ENCODE measurements around the gene UCK2.

The UCK2 gene

DNA sequence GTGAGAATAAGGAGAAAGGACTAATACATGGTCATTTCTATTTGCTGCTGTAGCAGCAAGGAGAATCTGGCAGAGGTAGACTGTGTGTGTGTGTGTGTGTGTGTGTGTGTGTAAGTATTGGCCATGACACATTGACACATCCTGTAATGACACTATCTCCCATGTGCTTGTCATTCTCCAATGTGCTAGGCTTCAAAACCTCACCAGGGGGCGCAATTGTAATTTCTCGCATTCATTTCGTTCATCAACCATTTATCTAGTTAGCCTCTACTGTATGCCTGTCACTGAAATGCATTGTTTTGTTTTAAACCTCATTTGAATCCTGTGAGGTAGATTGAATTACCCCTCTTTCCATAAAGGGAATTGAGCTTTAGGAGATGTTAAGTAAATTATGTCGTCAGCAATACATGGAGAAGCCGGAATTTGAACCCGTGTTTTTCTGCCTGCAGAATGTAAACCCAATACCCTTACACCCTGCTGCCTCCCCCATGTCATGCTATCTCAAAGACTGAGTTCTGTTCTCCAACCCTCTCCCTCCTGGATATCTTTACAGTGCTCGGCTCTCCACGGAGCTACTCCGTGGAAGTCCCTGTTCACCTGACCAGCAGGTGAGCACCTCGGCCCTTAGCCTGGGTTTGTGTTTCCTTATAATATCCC lies 100.8 kb downstream of the UCK2 start:
- in situ Hi-C loops (cut with HindIII; ENCODE audit: low sequenced_read_pairs) = no loop called here

DNA sequence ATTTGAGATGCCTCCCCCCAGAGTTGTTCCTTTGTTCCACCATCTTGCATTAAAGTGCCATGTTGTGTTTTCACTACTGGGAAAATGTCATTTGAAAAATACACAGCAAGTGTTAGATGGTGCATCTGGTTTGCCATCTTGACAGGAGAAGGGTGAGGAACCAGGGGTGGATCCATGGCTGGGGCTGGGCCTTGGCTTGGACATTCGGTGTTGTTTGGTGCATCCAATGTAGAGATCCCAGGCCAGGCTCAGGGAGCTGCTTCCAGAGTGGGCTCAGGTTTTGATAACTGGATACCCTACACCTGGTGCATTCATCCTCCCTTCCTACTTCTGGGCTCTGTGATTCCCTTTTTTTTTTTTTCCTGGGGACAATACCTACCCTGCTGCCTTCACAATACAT lies 103.5 kb downstream of the UCK2 start:
- in situ Hi-C loops (cut with HindIII; ENCODE audit: low sequenced_read_pairs) = no loop called here

- in situ Hi-C loops (cut with HindIII; ENCODE audit: low sequenced_read_pairs) = no loop called here
These were observed 106.2 kb downstream of the UCK2 start for GRCh38 chr1:165933446-165934170.

DNA sequence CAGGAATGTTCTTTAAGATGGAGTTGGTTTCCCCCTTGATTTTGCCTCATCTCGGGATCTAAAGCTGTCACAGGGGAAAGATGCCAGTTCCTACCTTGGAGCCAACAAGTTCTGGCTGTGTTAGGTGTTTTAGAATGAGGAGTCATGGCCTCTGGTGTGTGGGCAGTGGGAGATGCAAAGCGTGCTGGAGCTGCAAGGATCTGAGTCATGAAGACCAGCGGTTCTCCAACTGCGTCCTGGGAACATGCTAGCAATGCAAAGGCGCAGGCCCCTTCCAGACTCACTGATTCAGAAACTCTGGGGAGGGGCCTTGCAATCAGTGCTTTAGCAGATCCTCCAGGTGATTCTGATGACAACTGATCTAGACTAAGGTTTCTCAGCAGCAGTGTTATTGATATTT lies 109.1 kb downstream of the UCK2 start:
- in situ Hi-C loops (cut with HindIII; ENCODE audit: low sequenced_read_pairs) = no loop called here

DNA sequence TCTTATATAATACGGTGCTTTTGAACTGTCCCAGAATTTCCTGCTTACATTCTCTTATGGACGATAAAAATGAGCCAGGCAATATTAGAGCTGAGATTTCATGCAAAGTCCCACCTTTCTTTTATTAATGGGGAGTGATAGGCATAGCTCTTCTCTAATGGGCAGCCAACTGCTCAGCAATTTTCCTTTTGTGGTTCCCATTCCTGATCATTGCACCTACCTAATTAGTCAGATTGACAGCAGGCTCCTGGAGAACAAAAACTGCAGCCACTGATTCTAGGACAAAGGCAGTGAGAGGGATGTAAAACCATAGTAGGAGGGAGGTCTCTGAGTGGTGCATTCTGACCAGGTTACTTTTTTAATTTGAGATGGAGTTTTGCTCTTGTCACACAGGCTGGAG lies 110.4 kb downstream of the UCK2 start:
- in situ Hi-C loops (cut with HindIII; ENCODE audit: low sequenced_read_pairs) = no loop called here

- in situ Hi-C loops (cut with HindIII; ENCODE audit: low sequenced_read_pairs) = no loop called here
These were observed 111.4 kb downstream of the UCK2 start for GRCh38 chr1:165938844-165939243.

DNA sequence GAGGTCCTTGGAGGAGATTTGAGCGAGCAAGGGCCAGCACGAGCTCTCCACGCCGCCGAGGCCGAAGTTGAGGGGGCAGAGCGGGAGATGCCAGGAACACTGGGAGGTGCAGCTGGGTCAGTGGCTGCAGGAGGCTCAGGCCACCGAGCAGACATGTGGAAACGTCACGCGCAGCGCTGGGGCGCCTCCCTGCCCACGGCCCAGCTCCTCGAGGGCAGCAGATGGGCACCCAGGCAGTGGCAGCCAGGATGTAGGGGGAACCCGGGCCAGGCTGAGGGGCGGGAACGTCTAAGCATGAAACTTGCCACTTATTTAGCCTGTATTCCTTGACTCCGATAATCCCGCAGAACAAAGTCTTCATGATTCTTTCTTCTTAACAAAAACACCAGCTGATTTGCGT lies 114.1 kb downstream of the UCK2 start:
- in situ Hi-C loops (cut with HindIII; ENCODE audit: low sequenced_read_pairs) = no loop called here

DNA sequence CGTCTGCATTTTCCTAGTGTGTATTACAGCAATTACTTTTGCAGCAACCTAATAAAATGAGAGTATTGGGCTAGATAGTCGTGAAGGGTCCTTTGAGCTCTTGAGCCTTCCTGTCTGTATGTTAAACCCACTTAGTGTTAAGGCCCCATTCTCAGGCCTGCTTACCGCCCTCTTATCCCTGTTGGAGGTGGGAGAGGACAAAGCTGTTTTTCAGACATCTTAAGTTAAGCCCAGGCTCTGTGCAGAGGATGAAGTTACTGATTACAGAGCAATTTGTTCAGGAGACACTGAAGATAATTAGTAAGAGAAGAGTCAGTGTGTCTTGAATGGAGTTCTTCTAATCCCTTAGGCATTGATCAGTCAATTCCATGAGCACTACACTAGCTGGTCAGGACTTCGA lies 114.6 kb downstream of the UCK2 start:
- in situ Hi-C loops (cut with HindIII; ENCODE audit: low sequenced_read_pairs) = no loop called here

DNA sequence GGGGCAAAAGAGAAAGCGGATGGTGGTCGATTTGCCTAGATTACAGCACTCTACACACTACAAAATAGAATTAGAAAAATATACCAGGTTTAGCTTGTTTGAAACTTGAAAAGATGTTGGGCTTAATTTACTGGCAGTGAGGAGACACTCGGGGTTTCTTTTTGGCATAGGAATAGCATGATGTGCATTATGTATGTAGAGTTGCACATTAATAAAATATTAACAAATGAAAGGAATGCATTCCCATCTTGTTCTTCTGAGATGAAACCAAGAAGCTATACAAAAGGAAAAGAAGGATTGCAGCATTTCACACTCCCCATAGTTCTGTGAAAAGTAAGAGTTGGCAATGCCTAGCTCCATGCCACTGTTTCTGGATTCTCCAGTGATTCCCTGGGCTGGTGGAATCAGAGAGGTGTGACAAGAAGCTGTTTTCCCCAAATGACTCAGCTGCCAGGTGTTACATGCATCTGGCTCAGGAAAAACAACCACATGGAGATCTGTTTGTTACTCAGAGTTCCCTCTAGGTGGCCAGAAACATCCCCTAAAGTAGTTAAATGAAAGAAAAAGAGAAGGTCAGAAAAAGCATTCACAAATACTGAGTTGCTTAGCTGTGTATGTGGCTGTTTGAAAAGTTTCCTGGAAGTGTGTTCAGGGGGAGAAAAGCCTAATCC lies 115.6 kb downstream of the UCK2 start:
- in situ Hi-C loops (cut with HindIII; ENCODE audit: low sequenced_read_pairs) = no loop called here

GRCh38 chr1:165945911-165946310 lies 118.5 kb downstream of the UCK2 start:
- in situ Hi-C loops (cut with HindIII; ENCODE audit: low sequenced_read_pairs) = no loop called here

DNA sequence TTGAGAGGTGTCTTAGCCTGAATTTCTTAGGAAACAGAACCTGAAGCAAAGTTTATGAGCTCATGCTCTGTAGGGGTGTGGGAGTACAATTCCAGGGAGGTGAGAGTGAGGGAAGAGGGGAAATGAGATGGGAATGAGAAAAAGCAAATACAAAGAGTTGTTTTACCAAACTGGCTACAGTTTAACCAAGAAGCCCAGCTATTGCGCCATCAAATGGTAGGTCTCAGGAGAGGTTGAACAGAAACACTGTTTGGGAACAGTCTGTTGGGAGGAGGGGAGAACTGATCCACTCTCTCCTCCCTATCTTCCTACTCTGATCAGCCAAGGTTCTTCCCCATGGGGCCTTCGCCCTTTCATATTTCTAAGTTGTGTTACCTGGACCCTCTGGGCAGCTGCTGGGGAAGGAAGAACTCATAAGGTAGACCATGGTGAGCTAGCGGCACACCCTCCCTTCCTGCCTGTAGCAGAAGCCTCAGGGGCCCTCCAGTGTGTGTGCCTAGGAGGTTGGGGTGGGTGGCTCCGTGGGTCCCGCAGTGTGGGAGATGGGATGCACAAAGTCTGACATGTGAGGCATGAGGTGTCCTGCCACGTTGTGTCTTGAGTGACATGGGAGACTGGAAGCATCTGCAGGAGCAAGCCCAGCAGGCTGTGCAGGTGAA lies 120.5 kb downstream of the UCK2 start:
- in situ Hi-C loops (cut with HindIII; ENCODE audit: low sequenced_read_pairs) = no loop called here

- in situ Hi-C loops (cut with HindIII; ENCODE audit: low sequenced_read_pairs) = loop anchor here (25.0 kb wide), 1 partner anchor 213 kb away; the partner anchor contains the start of gene FAM78B
These were observed 122.1 kb downstream of the UCK2 start for GRCh38 chr1:165949335-165950130.

GRCh38 chr1:165954940-165955339 lies 127.5 kb downstream of the UCK2 start:
- in situ Hi-C loops (cut with HindIII; ENCODE audit: low sequenced_read_pairs) = loop anchor here (25.0 kb wide), 1 partner anchor 207 kb away; the partner anchor contains the start of gene FAM78B

DNA sequence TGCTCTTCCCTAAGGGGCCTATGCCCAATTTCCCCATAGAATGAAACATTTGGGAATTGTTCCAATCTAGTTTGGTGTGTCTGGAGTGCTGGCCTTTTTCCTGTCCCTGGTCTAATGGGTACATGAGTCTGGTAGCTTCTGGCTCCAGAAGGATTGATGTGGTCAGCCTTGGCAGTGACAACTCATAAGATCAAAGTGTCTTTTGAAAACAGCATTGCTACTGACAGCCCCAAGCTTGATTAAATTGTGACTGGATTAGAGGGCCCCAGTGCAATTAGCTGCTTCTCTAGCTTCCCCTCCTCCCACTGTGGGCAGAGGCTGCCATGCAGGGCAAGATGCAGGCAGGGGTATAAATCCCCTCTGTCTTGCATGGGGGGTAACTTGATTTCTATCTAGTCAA lies 130.9 kb downstream of the UCK2 start:
- in situ Hi-C loops (cut with HindIII; ENCODE audit: low sequenced_read_pairs) = loop anchor here (25.0 kb wide), 1 partner anchor 204 kb away; the partner anchor contains the start of gene FAM78B

DNA sequence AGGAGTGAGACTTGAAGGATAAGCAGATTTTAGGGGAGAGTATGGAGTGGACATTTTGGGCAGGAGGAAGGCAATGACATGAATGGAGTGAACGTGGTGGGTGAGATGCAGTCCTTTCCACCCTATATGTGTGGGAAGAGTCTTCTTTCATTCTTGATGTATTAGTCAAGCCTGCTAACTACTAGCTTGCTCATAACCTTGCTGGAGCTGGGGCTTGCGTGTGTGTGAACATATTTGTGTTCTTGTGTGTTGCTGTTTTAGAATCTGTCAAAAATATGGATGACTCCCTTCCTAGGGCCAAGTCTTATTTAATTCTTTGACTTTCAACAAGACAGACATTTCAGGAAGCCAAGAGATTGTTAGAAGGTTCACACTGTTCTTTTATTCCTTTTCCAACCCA lies 132.7 kb downstream of the UCK2 start:
- in situ Hi-C loops (cut with HindIII; ENCODE audit: low sequenced_read_pairs) = loop anchor here (25.0 kb wide), 1 partner anchor 202 kb away; the partner anchor contains the start of gene FAM78B

GRCh38 chr1:165960881-165961280 lies 133.5 kb downstream of the UCK2 start:
- in situ Hi-C loops (cut with HindIII; ENCODE audit: low sequenced_read_pairs) = loop anchor here (25.0 kb wide), 1 partner anchor 201 kb away; the partner anchor contains the start of gene FAM78B

All from DLD1 (cell line).